HG03432 (cell line): Measurements from ENCODE around the gene ARPP19.
"Not testable (repeated sequence)": the region's sequence is repeated elsewhere in the genome, so short reads cannot be mapped to it uniquely, and the experiment has no call there.

Experiments
- ATAC-seq: cut with Tn5 transposase; IDR thresholded peaks from one replicate; pipeline ENCODE4 v1.9.1; 2021; ENCODE audit warnings: mild to moderate bottlenecking, moderate library complexity; ENCODE audit not compliant: unreplicated experiment

ARPP19 gene

GRCh38 chr15:52515343-52515742 lies 53.5 kb downstream of the ARPP19 start:
- no peak for ATAC-seq

- ATAC-seq = no peak
These were observed 54.3 kb downstream of the ARPP19 start for GRCh38 chr15:52514482-52514881.

GRCh38 chr15:52512869-52513268 lies 56.0 kb downstream of the ARPP19 start:
- not testable (repeated sequence) for ATAC-seq

GRCh38 chr15:52511084-52511483 lies 57.7 kb downstream of the ARPP19 start:
- ATAC-seq = no peak

GRCh38 chr15:52509500-52510245 lies 59.2 kb downstream of the ARPP19 start:
- no peak for ATAC-seq

GRCh38 chr15:52506549-52506948 lies 62.3 kb downstream of the ARPP19 start:
- ATAC-seq = no peak

GRCh38 chr15:52505151-52505550 lies 63.7 kb downstream of the ARPP19 start:
- ATAC-seq = no peak

- peak; percentile 90 for ATAC-seq
These were observed 64.9 kb downstream of the ARPP19 start for GRCh38 chr15:52503788-52504496.

GRCh38 chr15:52502608-52503007 lies 66.2 kb downstream of the ARPP19 start:
- ATAC-seq = no peak

- no peak for ATAC-seq
These were observed 69.3 kb downstream of the ARPP19 start for GRCh38 chr15:52499506-52499905.

- ATAC-seq = no peak
These were observed 70.1 kb downstream of the ARPP19 start for GRCh38 chr15:52498706-52499105.
